DMS 273 (cell line): ENCODE results near the gene FGFR2.

Source experiments
- DNase-seq: peaks from one replicate; lab custom pipeline; 2025; ENCODE audit not compliant: unreplicated experiment; lab: John Stamatoyannopoulos, UW

The FGFR2 gene

DNA sequence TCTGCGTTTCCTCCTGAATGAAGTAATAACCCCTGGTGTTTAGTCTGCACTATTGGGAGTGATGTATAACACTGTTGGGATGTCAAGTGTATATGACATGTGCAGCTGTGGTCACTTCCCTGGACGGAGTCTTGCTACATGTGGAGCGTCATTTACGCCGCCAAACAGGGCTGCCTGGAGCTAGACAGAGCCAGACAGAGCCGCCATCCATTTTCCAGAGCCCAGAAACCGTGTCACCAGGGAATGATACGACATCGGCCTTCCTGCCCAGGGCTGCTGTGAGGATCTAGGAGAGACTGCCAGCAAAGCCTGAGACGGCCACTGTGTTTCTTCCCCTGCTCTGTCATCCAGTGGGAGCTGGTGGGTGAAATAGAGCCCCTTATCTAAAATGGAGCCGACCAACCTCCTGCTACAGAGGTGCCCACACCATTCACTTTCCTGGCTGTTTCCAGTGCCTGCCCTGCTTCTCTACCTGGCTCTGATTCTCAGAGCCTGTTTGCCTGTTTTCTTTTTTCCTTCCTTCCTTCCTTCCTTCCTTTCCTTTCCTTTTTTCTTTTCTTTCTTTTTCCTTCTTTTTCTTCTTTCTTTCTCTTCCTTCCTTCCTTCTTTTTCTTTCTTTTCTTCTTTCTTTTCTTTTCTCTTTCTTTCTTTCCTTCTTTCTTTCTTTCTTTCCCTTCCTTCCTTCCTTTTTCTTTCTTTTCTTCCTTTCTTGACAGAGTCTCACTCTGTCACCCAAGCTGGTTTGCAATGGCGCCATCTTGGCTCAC, 13.3 kb upstream of the FGFR2 start:
- DNase-seq: no peak

DNA sequence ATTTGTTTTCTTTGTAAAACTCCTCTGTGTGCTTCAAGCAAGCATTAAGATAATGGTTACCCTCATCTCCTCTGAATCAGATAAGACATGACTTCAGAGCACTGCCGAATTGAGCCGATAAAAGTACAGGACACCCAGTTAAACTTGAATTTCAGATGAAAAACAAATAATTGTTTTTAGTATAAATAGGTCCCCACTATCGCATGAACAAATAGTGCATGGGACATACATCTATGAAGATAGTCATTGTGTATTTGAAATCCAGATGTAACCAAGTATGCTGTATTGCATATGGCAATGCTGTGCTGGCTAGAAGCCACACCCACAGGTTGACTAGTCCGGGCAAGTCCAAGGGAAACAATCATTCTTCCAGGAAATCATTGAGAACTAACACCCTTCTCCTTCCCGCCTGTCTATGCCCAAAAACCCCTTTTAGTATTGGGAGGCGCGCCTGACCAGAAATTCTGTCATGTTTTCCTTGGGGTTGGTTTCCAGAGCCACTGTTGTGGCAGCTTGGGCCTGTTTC, 12.6 kb upstream of the FGFR2 start:
- peak; percentile 31 for DNase-seq

DNA sequence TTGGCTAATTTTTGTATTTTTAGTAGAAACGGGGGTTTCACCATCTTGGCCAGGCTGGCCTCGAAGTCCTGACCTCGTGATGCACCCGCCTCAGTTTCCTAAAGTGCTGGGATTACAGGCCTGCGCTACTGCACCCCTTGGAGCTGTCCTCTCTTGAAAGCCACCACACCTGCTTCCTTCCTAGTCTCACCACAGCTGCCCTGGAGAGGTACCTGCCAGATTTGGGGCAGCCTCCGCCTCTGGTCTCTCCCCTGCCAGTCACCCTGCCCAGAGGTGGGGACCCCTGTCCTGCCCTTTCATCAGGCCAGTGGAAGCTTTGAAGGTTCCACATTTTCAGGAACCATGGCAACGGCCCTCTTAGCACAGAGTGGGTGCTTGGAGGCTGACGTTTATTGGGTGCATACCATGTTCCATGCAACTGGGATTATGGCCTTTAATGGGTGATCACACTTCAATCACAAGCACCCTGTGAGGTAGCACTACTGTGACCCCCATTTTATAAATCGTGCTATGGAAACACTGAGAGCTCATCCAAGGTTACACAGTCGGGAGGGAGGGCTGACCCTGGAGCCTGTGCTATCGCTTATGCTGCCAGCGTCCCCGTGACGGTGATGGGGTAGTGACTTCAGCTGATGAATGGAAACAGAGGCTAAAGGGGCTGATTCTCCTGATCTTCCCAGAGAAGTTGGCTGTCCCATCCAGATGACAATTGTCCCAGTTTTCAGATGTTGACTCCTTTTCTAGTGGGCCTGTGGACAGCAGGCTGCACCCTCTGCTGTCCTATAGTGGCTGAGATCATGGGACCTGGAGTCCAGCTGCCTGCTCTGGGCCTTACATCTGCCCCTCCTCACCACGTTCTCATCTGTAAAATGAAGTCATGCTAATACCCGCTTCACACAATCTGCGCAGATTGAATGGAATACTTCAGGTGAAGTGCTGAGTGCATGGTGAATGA, 11.5 kb upstream of the FGFR2 start:
- DNase-seq: no peak

DNA sequence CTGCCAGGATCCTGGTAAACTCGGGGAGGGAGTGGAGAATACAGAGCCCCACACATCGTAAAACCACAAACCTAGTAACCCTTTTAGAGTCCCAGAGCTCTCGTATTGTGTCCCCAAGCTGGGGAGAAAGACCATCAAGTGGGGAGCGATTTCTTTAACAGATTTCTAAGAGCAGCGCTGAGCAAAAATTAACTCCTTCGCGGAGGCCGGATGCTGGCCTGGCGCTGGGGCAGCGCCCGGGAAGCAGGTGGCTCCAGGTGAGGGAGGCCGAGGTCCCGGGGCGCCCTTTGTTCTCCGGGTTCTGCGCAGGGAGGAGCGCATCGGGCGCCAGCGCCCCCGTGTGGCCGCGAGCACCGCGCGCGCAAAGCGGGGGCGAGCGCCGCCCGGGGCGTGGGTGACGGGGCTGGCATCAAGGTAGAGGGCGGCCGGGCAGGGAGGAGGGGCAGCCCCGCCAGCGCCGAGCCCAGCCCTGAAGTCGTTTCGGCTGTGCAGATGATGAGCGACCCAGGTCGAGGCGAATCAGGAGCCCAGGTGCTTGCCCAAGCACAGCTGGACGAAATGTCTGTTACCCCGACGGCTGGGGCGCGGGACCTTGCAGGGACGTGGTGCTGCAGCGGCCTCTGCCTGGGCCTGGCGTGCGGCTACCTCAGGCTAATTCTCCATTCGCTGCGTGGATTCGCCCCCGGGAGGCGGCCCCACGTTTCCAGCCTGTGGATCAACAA, 10.4 kb upstream of the FGFR2 start:
- DNase-seq: peak; percentile 72

DNA sequence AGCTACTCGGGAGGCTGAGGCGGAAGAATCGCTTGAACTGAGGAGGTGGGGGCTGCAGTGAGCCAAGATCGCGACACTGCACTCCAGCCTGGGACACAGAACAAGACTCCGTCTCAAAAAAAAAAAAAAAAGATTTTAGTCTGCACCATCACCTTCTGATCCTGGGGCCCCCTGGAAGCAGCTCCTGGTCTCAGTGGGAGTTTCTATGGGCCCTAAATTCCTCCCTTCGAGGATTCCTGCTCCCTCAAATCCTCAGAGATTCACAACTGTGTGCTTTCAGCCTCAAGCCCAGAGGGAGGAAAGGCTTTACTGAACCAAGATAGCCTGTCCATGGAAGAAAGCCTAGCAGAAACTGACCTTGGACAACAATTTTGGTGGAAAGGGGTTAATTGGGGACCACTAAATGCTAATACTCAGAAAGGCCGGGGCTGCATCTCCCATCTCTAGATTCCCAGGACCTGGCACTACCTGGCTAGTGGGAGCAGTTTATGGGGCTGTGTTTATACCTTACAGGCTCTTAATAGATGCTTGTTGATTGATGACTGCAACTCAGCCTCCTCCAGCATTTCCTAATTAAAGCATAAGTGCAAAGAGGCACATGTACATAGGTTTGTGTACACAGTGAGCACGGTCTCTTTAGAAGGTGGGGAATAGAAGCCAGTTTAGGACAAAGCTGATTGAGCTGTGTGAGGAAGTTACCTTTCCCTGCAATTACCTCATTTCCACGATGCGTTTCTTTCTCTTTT, 9.2 kb upstream of the FGFR2 start:
- DNase-seq: no peak

DNA sequence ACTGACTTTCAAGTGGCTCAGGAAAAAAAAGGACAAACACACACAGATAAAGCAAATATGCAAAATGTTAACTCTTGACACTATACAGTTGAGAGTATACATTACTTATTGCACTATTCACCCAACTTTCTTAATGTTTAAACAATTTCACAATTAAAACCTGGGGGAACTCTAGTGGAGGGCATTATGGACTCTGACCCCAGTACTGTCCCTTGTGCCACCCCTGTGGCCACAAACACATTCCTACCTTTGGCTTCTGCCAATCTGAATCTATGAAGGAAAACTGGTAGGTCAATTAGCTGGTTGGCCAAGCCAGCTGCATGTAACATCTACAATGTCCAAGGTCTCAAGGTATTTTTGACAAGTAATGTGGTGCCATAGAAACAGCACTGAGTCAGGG, 7.5 kb upstream of the FGFR2 start:
- DNase-seq: no peak

DNA sequence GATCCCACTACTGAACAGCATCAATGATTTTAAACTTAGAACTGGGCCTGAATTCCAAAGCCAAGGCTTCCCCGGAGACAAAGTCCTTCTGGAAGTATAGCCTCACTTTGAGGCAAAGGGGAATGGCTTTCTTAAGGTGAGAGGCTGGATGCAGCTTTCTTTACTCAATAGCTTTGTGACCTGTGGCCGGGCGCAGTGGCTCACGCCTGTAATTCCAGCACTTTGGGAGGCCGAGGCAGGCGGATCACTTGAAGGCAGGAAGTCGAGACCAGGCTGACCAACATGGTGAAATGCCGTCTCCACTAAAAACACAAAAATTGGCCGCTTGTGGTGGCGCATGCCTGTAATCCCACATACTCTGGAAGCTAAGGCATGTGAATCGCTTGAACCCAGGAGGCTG, 3.2 kb upstream of the FGFR2 start:
- no peak for DNase-seq

DNA sequence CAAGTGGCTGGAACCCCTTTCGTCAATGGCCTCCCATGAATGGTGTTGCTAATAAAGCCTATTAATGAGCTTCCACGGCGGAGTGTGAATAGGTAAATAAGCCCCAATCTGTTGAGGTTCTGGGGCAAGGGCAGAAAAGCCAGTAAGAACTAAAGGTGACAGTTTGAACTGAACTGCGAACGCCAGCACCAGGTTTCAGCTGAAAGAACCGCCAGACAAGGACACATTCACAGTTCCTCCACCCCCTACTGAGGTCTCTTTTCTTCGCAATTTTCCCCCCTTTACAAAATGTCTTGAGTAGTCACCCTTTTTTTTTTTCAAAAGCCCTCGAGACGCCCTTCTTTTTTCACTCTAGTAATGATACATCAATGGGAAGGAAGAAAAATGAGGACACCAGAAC, 2.4 kb upstream of the FGFR2 start:
- no peak for DNase-seq

DNA sequence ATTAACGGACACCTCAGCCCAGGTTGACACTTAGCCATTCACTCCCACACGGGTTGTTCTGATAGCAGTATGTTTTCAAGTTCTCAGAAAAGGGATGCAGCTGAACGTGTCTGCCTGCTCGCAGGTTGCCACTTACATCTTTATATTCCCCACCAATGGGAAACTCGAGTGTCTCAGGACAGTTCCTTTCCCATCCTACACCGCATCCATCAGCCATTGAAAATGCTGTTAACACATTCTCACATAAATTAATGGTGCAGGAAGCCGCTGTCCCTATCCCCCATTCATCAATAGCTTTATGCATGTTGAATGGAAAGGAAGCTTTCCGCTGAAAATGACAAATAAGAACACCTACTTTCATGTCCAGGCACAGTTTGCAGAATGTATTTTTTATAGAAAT, 1.7 kb upstream of the FGFR2 start:
- no peak for DNase-seq

DNA sequence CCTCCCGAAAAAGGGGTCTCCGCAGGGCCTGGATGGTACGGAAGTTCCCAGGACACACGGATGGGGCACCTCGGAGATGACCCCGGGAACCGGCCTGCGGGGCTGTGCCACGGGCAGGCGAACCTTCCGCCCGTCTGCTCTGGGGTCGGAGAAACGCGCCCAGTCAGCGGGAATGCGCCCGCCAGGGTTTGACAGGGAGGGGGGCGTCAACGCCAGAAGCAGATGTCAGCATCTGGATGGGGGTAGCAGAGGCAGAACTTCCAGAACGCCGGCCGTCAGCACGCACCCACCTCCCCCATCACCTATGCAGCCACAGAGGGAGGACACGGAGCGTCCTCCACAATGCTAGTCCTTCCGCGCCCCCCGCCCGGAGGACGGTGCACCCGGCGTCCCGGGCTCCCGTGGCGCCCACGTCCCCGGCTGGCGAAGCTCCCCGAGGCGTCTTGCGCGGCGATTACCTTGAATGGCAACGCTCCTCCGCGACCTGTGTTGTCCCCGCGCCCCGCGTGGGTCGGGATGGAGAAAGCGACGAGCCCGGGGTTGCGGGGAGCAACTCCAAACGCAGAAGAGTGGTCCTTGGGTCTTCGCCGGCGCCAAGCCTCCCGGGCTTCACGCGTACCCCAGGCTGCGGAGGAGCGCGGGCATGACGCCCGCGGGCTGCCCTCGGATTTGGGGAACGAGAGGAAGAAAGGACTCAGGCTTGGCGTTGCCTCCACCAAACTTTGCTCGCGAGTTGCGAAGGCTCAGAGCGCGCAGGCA, 561 bp downstream of the FGFR2 start:
- DNase-seq: peak; percentile 60

DNA sequence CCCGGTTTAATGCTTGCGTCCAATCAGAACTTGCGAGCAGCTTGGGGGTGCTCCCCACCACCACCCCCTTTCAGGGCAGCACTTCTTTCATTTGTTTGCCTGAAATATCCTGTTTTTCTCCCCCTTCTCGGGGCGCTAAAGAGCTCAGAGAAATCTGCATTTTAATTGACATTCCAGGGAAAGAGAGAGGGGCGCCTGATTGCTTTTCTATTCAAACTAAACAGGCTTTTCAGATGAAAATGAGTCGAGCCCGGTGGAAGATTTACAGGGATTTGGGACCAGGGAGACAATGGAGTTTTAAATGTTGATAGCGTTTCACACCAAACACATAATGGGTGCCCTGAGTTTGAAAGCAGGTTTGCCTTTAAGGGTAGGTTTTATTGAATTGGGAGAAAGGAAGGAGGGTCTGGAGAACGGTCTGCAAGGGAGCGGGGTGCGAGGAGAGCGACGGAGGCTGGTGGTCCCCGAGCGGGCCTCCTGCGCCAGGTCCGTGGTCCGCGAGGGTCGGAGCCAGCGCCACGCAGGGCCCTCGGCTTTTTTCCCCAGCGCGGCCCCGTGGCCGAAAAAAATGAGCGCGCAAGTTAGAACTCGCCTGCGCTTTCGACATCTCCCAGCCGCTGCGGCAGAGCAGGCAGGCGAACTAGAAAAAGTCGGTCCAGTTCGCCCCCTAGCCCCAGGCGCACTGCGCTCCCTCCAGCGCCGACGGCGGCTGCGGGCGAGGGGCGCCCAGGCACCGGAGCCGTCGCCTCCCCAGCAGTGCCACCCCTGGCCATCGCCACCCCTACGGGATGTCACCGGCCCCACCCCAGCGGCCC, 1.3 kb downstream of the FGFR2 start:
- DNase-seq: peak; percentile 82

DNA sequence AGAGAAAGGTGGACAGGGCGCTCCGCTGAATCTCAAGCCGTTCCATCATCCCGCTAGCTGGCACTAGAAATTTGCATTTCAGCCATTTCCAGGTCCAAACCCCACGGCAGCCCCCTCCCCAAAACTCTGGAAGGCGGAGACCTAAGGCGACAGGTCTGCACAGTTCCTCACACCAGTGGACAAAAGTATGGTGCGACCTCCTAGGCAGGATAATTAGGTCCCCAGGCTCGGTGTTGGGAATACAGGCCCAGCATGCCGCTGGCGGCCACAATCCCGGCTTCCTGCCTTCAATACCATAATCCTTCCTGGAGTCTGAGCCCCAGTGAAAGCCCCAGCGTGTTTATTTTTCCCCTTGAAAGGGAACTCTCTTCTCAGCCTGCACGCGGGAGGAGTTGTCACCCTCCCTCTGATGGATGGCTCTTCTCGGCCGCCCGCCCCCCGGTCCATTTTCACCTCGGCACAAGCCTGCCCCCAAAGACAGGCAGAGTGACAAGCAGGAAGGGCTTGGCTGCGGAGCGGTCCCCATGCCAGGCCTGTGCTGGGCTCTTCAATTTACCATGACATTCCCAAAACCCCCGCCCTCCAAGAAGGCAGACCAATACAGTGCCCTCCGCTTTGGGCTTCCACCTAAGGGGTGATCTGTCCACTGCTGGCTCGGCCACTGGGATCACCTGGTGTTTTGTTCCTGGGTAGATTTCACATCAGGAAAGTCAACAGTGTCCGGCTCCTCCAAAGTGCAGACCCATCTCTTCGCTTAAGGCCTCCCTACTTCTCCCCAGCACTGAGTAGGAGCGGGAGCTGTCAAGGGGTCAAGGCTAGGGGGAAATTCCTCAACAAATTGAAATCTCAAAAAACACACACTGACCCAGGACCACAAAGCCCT, 2.2 kb downstream of the FGFR2 start:
- no peak for DNase-seq

DNA sequence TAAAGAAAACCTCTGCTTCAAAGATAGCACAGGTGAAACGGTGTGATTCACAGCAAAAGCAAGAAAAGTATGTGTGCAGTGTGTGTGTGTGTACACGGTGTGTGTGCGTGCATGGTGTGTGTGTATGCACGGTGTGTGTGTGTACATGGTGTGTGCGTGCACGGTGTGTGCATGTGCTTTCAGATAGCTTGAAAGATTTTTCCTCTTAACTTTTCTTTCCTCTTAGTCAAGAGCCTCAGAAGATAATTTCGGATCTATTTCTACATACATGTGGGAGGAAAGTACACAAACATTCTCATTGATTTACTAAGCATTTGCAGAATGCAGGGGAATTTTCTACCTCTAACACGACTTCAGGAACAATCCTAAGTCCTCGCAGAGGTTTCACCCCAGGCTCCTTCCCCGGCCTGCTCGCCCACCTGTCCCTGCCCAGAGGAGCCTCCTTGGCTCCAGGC, 2.9 kb downstream of the FGFR2 start:
- no peak for DNase-seq

DNA sequence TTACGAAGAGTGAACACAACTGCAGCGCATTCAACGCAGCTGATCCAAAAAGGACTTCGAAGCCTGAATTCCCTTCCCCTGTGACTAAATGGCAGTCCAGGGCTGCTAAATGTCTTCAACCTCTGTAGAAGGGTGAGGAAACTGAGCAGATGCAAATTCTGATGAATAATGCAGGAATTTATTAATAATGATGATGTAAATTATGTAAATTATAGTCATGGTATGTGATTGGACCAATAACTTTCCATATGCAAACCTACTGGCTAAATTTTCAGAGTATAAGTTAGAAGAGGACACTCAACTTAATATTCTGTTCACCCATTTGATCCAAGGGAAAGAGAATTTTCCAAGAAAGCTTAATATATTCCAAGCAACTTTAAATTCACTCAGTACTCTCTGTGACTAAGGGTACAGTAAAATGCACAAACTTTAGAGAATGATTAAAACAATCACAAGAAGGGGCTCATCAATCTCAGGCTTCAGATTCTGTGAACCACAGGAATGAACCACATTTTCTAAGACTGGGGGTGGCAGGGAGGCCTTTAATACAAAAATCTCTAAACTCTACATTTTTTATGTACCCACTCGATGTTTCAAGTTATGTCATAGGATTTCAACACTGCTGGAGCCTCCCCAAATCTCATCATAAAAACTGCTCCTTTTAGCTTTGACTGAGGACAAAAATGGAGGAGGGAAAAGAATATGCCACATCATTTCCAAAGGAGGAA, 3.5 kb downstream of the FGFR2 start:
- no peak for DNase-seq

DNA sequence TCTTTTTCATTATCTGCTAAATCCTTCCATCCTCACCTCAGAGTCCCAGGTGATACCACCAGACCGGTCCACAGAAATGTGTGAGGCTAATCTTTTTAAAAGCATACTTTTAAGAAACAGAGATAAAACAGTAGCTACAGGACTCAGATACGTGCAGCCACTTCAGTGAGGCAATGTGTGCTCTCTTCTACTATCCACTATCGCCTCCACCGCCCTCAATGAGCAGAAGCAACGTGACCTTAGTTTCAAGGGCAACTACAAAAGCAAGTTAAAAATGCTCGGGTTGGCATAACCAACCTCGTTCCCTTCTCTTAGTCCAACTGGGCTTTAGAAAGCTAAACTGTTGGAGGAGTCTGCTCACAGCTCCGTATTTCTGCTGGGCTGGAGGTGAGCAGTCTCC, 4.2 kb downstream of the FGFR2 start:
- no peak for DNase-seq

DNA sequence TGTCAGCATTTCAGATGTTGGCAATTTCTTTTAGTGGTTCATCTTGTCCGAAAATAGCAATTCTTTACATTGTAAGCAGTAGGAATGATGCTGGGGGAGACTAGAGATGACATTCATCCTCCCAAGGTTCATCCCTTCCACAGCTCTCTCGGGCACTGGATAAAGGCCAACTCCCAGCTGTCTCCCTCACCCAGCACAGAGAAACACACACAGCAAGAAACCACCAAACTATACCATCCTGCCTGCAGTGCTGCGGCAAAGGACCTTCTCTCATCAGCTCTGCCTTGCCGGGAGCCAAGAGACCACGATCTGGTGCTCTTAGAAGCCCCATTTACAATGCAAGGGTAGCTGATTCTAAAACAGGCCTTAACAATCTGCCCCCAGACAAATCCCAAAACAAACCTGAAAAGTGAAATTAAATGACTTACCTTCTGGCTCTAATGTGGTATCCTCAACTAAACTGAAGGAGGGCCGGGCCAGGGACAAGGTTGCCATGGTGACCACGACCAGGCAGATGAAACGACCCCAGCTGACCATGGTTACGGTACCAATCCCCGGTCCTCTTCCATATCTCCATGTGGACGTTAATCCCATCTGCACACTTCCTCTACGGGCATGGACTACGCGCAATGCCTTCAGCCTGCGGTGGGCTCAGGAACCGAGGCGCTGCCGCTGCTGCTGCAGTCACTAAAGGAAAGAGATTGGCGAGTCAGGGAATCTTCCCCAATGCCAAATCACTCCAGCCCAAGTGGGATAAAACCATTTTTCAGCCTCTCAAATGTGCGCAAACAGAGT, 4.8 kb downstream of the FGFR2 start:
- no peak for DNase-seq
